GM12865 (cell line): ENCODE results near the gene CACNG1.

Experiments
- DNase-seq: peaks from one replicate; pipeline ENCODE4 v3.0.0; 2010; ENCODE audit warnings: low read depth
- H3K4me3 ChIP-seq: 2 replicates; pipeline ENCODE4 v1.5.1; 2011; ENCODE audit warnings: mild to moderate bottlenecking, low read depth, low read length, control low read depth
- TF ChIP-seq, protein P1 (sequence below): IDR thresholded peaks from 2 replicates; pipeline ENCODE4 v1.5.1; 2011; ENCODE audit warnings: low read length, control low read depth, low read depth, inconsistent platforms; ENCODE audit not compliant: insufficient read depth; ENCODE audit errors: missing control alignments

The CACNG1 gene

DNA sequence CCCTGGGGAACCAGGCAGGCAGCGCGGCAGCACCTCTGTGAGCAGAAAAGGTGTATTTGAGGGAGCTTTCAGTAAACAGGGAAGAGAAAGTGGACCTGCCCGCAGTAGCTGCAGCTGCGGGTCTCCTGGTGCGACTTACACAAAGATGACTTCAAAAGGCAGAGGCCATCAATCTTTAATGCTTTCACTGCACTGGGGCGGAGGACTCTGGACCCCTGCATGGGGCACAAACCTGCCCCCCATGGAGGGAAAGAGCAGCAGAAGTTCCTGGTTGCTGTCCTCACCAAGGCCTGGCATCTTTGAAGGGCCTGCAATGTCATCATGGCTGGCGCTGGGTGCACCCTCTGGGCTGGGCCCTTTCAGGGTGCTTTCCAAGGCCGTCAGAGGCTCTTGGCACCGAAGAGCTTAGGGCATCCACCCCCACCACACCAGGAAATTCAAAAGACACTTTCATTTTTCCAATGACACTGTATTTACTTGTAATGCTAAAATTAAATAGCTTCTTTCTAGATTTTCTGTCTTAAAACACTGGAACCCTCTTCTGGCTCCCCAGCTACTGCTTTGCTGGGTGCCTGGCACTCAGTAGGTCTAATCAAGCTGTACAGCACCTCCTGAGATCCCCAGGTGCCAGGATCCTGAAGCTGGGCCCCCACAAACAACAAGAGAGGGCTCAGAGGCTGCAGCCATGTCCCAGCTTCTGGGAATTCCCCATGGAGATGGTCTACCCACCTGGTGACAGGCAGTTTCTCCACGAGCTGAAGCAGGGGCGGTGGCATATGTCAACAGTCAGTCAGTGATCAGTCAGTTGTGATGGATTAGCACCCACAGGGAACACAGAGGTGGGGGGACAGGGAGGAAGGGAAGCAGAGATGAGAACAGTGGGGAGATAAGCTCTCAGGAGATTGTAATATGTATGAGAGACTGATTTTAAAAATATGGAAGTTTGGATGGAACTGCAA is 2.1 kb upstream of the CACNG1 start:
- H3K4me3 ChIP-seq = no peak overlapping the region
- peak; percentile 30 for DNase-seq
- TF ChIP-seq, protein P1, sequence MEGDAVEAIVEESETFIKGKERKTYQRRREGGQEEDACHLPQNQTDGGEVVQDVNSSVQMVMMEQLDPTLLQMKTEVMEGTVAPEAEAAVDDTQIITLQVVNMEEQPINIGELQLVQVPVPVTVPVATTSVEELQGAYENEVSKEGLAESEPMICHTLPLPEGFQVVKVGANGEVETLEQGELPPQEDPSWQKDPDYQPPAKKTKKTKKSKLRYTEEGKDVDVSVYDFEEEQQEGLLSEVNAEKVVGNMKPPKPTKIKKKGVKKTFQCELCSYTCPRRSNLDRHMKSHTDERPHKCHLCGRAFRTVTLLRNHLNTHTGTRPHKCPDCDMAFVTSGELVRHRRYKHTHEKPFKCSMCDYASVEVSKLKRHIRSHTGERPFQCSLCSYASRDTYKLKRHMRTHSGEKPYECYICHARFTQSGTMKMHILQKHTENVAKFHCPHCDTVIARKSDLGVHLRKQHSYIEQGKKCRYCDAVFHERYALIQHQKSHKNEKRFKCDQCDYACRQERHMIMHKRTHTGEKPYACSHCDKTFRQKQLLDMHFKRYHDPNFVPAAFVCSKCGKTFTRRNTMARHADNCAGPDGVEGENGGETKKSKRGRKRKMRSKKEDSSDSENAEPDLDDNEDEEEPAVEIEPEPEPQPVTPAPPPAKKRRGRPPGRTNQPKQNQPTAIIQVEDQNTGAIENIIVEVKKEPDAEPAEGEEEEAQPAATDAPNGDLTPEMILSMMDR = no peak

DNA sequence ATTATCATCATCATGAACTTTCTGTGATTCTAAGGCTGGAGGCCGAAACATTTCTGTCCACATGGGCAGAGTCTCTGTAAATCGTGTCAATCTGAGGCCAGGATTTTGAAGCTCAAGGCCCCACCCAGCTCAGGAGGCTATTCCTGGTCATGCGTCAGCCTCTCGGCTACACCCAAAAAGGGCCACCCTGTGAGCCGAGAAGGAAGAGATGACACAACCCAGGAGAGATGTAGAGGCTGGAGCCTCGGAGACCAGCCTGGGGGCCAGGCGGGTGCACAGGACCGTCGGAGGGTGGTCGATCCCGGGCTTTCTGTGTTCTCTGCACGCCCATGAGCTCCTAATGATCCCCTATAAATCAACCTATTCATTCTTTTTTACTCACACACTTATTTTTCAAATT is 1.1 kb upstream of the CACNG1 start:
- TF ChIP-seq, protein P1 = no peak
- DNase-seq = no peak
- no peak overlapping the region for H3K4me3 ChIP-seq

DNA sequence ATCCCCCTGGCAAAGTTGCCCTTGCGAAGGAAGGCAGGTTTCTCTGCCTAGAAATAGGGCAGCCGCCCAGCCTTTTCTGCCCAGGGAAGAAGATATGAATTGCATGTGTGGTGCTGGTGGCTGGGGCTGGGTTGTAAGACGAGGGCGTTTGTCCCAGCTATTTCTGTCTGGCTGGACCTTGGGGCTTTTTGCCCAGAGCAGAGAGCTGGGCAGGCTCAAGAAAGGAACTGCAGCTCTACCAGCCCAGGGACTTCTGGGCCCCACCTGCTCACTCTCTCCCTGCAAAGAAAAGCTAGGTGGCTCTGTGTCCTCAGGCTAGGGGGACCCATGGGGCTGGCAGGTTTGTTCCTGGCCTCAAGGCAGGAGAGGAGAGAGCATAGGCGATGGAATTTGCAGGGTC is 586 bp downstream of the CACNG1 start:
- DNase-seq = no peak
- TF ChIP-seq, protein P1 = no peak
- no peak overlapping the region for H3K4me3 ChIP-seq

DNA sequence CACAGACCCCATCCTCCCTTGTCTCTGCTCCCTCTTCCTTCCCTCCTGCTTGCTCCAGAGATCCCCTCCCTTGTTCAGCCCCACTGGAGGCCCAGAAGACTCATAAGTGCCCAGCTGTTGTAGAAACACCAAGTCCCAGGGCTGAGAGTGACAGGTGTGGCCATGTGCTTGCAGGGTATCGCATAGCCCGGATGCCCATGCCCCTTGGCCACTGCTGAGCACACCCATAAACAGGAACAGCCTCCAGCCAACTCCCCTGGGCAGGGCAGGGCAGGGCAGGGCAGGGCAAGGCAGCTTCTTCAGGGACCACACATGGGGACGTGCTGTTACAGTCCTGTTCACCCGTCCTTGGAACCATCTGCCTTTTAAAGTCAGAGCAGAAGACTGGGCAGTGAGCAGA is 2.0 kb downstream of the CACNG1 start:
- TF ChIP-seq, protein P1 = no peak
- no peak overlapping the region for H3K4me3 ChIP-seq
- no peak for DNase-seq

DNA sequence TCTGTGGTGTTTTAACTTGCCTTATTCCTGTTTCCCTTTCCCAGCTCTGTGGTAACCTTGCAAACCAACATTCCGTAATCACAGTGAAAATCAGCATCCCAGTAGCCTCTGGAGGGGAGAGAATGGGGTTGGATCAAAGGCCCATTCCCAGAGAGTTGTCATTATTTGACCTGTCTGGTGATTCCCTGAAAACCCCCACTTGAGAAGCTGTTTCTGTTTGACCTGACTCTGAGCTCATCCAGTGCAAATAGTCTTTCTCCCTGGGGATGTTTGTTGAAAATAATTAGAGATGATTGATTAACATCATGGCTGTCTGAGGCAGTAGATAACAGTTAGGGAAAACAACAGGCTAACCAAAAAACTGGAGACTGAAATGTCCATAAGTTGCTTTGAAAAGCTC is 3.0 kb downstream of the CACNG1 start:
- no peak for DNase-seq
- H3K4me3 ChIP-seq = no peak overlapping the region
- TF ChIP-seq, protein P1 = no peak

DNA sequence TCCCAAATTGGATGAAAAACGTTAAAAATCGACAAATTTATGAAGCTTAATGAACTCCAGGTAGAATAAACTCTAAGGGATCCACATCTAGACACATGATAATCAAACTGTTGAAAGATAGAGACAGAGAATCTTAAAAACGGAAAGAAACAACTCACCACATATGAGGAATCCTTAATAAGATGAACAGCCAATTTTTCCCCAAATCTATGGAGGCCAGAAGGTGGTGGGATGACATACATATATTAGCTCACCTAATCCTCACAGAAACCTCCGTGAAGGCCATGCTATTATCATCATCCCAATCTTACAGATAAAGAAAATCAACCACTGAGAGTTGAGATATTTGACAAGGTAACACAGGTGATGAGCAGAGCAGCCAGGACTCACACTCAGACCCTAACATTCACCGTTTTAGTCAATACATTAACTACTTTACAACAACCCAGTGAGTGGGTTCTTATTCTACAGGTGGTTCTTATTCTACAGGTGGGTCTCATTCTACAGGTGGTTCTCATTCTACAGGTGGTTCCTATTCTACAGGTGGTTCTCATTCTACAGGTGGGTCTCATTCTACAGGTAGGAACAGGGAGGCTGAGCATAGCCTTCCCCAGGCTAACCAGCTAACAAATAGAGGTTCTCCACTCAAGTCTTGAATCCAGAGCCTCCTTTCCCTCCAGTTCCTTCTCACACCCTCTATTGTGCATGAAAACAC is 4.8 kb downstream of the CACNG1 start:
- TF ChIP-seq, protein P1 = no peak
- no peak for DNase-seq
- H3K4me3 ChIP-seq = no peak overlapping the region

DNA sequence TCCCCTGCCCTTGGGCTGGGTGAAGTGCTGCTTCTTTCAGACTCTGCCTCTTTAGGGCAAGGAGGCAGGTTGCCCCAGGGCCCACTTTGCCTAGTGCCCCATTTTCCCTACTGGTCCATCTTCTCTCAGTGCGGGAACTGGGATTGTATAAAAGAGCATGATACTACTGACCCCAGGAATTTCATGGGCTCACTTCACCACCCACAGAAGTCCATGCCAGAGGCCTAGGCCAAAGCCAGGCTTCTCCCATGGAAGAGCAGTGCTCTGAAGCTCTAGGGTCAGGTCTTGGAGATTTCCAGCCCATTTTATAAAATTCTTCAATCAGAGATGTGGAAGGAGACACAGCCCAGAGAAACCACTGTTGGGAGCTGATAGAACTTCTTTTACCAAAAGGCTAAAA is 5.7 kb downstream of the CACNG1 start:
- TF ChIP-seq, protein P1 = no peak
- no peak overlapping the region for H3K4me3 ChIP-seq
- no peak for DNase-seq
